ENCODE results near the gene UBE2L3. TPM values are rescaled to one million over a fixed set of nuclear protein-coding genes. Genes with fewer than 3 reads are reported as not detected.
A peak's percentile ranks its signal among the peaks of the same experiment; 100 is the strongest.
"Not testable (repeated sequence)": the region's sequence is repeated elsewhere in the genome, so short reads cannot be mapped to it uniquely, and the experiment has no call there.

The UBE2L3 gene
- total and polyA plus RNA-seq, 2 of the 13 experiments (the other 11 are each of a cell fraction or from before 2014, with no cell fraction given) = 30.2 to 58.1 TPM

DNA sequence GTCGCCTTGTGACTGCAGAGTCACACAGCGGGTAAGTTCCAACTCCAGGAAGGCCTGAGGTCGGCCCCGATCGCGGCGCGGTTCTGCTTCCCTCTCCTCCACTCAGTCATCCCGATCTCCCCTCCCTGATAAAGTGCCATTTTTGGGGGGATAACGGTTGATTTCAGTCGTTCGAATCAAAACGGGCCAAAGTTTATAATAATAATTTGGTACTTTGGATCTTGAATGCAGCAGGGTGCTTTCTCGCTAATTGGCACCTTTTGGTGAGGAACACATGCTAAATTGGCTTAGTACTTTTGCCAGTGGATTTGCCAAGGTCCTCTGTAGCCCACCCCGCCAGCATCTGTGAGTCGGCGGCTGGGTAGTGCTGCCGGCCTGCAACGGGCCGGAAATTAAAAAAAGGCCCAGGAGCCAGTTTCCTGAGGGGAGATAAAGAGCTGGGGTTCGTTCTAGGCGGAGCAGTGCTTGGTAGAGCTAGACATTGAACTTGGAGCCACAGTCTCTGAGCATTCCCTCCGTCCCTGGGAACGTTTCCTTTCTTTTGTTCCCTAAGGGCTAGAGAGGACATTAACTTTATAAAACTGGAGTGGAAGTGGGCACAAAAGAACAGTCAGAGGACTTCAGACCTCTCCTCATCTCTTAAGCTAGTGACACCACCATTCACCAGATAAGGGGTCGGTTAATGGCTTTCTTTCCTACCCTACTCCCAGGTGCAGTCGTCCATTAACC is 997 bp downstream of the UBE2L3 start (continued):
- TF ChIP-seq GPN1 (CRISPR knock-in tag; IDR thresholded peaks at IDR 0.05; ENCODE audit: borderline replicate concordance) (no peak), ZNF709 (CRISPR knock-in tag; IDR thresholded peaks at IDR 0.05) (no peak), MYC (CRISPR knock-in tag; IDR thresholded peaks at IDR 0.05; ENCODE audit: borderline replicate concordance) (no peak), ZNF615 (CRISPR knock-in tag; IDR thresholded peaks at IDR 0.05; ENCODE audit: borderline replicate concordance) (no peak), RFX5 (IDR thresholded peaks at IDR 0.05; ENCODE audit: low read depth, low read length) (no peak), MTF2 (CRISPR knock-in tag; IDR thresholded peaks at IDR 0.05; ENCODE audit: borderline replicate concordance) (no peak), ZIK1 (CRISPR knock-in tag; IDR thresholded peaks at IDR 0.05; ENCODE audit: borderline replicate concordance, low read depth) (no peak), MAX (IDR thresholded peaks at IDR 0.05) (no peak), ZNF121 (CRISPR knock-in tag; IDR thresholded peaks at IDR 0.05) (0 out of 2 replicates have a peak, but pooled peaks have one; percentile 12)

- in situ Hi-C loops (cut with HindIII; ENCODE audit: extremely low pct_ligation_motif_present, low pct_unique_long_range_greater_than_20kb); FAIRE-seq; H3K27me3 ChIP-seq (ENCODE audit: control insufficient read depth in 1 of 2, insufficient read depth in 2 of 2, low read length in 2 of 2); DNase-seq (ENCODE audit: low spot score); intact Hi-C loops (cut with micrococcal nuclease; ENCODE audit: unreplicated experiment); H3K9me3 ChIP-seq (ENCODE audit: low read length); BruUV-seq (replicated peaks); H2AFZ ChIP-seq (ENCODE audit: low read length); ATAC-seq; CTCF ChIA-PET (ENCODE audit: low intra/inter-chr PET ratio, low total read pairs): not testable (repeated sequence)
- Histone ChIP-seq H3K9ac (ENCODE audit: insufficient read depth, low read depth, low read length) (peak overlapping the region; percentile 99), H3K4me2 (ENCODE audit: low read depth, low read length) (peak overlapping the region; percentile 81), H3K4me3 (replicated peaks in 1 of 3; ENCODE audit: insufficient read depth in 1 of 3, low read depth in 2 of 3, low read length in 3 of 3) (peak overlapping the region; percentile 80 to 98 (median 93)), H3K27ac (ENCODE audit: extremely low read length, insufficient read depth, low read length) (peak overlapping the region; percentile 84), H3K4me1 (ENCODE audit: insufficient read depth, low read length) (peaks cover 71% of the 10 kb centered on the region), H3K36me3 (replicated peaks in 1 of 2; ENCODE audit: control insufficient read depth in 1 of 2, insufficient read depth in 2 of 2, low read length in 2 of 2) (peaks cover 3 to 10% of the 10 kb centered on the region in 2 experiments; a peak in 3 of 5 replicates), H4K20me1 (ENCODE audit: insufficient read depth, low read length) (peaks cover 60% of the 10 kb centered on the region), H3K79me2 (ENCODE audit: insufficient read depth, low read length) (peaks cover 65% of the 10 kb centered on the region)
- WGBS (ENCODE audit: low lambda C conversion rate) = 10% methylated on average over 12 of the region's 12 CpGs
- POLR2A ChIA-PET = interaction anchor here (0.8 to 1.4 kb wide), 5 partner anchors 13 to 112 kb away, joined by 3 to 5 read pairs (median 3); partner anchors contain the start of gene YDJC
Measured at GRCh38 chr22:21569076-21569427, 1.5 kb downstream of the UBE2L3 start.
